ENCODE data around the gene FAM228B.

The FAM228B gene

DNA sequence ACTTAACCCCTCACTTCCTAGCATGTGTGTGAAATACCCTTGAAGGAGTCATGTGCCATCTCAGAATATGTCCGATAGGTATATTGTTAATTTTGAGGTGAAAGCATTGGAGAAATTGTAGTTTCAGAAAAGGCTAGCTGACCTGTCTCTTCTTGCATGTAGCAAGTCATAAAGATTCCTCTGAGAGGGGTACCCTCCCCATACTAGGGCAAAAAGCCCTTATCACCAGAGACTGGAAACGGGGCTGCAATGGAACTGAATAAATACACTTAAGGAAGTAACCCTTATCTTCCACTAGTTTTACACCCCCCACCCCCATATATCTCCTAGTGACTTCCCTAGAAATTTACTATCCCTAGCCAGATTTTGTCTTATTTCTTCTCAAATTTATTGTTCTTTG, 45.4 kb upstream of the FAM228B start:
- in situ Hi-C loops (cut with MboI; ENCODE audit: low pct_unique_long_range_greater_than_20kb, low sequenced_read_pairs, unreplicated experiment), result loop anchor here (10.0 kb wide), 1 partner anchor 253 kb away; no protein-coding TSS in a partner anchor
- no peak for DNase-seq (ENCODE audit: low spot score)
- TF ChIP-seq, protein P1, sequence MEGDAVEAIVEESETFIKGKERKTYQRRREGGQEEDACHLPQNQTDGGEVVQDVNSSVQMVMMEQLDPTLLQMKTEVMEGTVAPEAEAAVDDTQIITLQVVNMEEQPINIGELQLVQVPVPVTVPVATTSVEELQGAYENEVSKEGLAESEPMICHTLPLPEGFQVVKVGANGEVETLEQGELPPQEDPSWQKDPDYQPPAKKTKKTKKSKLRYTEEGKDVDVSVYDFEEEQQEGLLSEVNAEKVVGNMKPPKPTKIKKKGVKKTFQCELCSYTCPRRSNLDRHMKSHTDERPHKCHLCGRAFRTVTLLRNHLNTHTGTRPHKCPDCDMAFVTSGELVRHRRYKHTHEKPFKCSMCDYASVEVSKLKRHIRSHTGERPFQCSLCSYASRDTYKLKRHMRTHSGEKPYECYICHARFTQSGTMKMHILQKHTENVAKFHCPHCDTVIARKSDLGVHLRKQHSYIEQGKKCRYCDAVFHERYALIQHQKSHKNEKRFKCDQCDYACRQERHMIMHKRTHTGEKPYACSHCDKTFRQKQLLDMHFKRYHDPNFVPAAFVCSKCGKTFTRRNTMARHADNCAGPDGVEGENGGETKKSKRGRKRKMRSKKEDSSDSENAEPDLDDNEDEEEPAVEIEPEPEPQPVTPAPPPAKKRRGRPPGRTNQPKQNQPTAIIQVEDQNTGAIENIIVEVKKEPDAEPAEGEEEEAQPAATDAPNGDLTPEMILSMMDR (IDR thresholded peaks at IDR 0.05; ENCODE audit: extremely low read depth, insufficient read depth, missing control alignments), result no peak

DNA sequence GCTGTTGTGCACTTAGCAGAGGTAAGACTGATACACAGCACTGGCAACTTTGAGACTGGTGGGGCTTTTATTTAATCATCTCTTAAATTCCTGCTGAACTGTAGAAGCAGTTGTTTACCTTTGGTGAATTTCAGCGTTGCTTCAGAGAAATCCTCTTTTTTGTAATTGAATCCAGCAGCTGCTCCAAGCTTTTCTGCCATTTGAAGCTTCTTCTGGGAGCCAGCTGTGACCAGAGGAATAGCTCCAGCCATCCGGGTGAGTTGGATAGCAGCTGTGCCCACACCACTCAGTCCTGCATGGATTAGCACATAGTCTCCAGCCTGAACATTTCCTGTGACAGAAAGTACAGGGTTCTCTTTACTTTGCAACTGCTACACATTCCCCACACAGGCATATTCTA, 42.6 kb upstream of the FAM228B start:
- in situ Hi-C loops (cut with MboI; ENCODE audit: low pct_unique_long_range_greater_than_20kb, low sequenced_read_pairs, unreplicated experiment), result no loop called here
- no peak for DNase-seq (ENCODE audit: low spot score)
- TF ChIP-seq, protein P1 (IDR thresholded peaks at IDR 0.05; ENCODE audit: extremely low read depth, insufficient read depth, missing control alignments), result no peak

DNA sequence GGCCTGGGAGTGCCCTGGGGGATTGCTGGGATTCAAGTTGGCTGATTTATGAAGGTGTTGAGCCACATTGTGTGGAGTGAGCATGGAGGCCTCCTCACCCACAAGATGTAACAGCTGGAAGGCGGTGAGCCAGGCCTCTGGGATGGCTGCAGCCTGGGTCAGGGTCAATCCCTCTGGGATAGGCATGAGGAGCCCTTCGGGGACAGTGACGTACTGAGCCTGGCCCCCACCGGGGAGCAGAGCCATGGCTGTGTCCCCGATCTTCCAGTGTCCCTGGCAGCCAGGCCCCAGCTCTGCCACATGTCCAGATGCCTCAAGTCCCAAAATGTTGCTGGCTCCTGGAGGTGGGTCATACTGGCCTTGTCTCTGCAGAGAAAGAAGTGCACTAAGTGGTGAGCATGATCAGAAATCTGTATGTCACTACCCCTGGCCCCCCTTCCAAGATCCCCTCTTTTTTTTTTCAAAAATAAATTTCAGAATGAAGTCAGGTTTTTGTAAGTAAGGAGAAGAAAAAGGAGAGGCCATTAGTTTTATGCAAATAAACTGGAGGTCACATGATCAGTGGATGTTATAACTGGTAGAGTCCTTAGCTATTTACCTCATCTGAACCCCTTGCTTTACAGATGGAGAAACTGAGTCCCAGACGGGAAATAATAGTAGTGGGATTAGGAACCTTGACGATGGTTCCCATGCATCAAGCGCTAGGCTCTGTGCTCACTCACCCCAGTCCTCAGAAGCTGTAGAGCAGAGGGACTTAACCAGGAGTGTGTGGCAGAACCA, 40.3 kb upstream of the FAM228B start:
- no peak for DNase-seq (ENCODE audit: low spot score)
- TF ChIP-seq, protein P1 (IDR thresholded peaks at IDR 0.05; ENCODE audit: extremely low read depth, insufficient read depth, missing control alignments), result no peak
- in situ Hi-C loops (cut with MboI; ENCODE audit: low pct_unique_long_range_greater_than_20kb, low sequenced_read_pairs, unreplicated experiment), result no loop called here

DNA sequence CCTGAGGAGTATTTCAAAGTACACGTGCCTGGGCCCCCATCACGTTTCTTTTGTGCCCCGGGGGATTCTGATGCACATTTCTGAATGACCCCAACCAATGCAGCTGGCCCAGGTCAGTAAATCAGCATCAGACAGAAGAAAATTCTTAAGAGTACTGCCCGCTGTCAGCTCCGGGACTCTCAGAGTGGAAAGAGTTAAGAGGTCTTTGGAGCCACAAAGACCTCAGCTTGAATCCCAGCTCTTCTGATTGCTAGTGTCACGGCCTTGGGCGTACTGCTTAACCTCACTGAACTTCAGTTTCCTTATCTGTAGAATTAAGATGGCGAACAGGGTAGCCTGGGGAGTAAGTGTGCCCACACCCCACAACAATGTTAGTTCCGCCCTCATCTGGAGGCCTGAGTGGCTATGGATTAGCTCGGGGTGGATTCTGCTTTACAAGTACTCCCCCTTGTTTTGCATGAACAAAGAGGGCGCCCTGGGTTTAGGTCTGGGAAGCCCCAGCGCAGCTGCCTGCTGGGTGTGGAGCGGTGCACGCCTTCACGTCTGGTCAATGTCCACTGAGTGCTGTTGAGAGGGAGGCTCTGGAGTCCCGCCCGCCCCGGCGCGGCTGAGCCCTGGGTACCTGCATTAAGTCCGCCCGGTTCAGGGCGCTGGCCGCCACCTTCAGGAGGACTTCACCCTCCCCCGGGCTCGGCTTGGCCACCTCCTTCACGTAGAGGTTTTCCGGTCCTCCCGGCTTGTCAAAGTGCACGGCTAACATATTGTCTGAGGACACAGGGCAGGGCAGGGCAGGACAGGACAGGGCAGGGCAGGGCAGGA, 39.5 kb upstream of the FAM228B start:
- TF ChIP-seq, protein P1 (IDR thresholded peaks at IDR 0.05; ENCODE audit: extremely low read depth, insufficient read depth, missing control alignments), result no peak
- DNase-seq (ENCODE audit: low spot score), result peak; percentile 89
- in situ Hi-C loops (cut with MboI; ENCODE audit: low pct_unique_long_range_greater_than_20kb, low sequenced_read_pairs, unreplicated experiment), result no loop called here

DNA sequence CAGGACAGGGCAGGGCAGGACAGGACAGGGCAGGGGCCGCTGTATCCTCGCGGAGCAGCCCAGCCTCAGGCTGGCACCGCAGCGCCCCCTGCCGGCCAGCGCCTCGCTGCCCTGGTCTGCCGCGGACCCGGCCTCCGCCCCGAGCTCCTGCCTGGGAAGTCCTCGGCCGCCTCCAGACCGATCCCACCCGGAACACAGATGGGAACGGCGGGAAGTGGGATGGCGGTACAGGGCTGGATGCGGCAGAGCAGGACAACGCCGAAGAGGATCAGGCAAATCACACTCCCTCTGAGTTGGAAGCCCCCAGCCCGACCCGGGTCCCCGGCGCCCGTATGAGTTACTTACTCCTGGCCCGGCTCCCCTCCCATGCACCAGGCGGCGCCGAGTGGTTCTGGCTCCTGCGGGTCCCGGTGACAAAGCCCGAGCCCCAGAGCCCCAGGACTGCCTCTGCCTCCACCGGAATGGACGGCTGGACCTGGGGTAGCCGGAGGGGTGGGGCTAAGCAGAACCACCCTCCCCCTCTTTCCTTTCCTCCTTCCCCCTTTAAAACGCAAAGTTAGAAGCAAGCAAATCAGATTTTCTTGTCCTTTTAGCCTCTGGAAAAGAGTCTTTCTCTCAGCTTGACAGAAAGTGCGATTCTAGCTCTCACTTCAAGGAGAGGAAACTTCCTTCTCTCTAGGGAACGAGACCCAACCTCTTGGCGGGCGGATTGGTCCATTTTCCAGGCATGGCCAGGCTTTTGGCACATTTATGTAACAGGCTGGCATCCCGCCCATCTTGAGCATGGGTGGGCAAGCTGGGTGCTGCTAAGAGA, 38.7 kb upstream of the FAM228B start, which contains the start of gene TP53I3:
TP53I3 (minus strand) TSS at position 449 of the 814 bp plus-strand sequence. CDS start 508 bp downstream, outside the sequence.
- in situ Hi-C loops (cut with MboI; ENCODE audit: low pct_unique_long_range_greater_than_20kb, low sequenced_read_pairs, unreplicated experiment), result no loop called here
- TF ChIP-seq, protein P1 (IDR thresholded peaks at IDR 0.05; ENCODE audit: extremely low read depth, insufficient read depth, missing control alignments), result peak; percentile 99
- DNase-seq (ENCODE audit: low spot score), result peak; percentile 88

DNA sequence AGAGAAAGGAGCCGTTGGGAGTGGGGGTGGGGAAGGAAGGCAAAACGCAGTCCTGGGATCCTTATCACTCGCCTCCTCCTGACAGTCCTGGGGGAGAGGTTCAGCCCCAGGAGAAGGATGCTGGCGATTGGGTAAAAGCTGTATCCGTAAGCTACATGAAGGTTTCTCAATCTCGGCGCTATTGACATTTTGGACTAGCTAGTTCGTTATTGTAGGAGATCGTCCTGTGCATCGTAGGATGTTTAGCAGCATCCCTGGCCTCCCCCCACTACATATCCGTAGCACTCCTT, 38.1 kb upstream of the FAM228B start:
- TF ChIP-seq, protein P1 (IDR thresholded peaks at IDR 0.05; ENCODE audit: extremely low read depth, insufficient read depth, missing control alignments), result no peak
- no peak for DNase-seq (ENCODE audit: low spot score)
- in situ Hi-C loops (cut with MboI; ENCODE audit: low pct_unique_long_range_greater_than_20kb, low sequenced_read_pairs, unreplicated experiment), result no loop called here
